ENCODE measurements around the gene UBAP1L.

Gene UBAP1L

DNA sequence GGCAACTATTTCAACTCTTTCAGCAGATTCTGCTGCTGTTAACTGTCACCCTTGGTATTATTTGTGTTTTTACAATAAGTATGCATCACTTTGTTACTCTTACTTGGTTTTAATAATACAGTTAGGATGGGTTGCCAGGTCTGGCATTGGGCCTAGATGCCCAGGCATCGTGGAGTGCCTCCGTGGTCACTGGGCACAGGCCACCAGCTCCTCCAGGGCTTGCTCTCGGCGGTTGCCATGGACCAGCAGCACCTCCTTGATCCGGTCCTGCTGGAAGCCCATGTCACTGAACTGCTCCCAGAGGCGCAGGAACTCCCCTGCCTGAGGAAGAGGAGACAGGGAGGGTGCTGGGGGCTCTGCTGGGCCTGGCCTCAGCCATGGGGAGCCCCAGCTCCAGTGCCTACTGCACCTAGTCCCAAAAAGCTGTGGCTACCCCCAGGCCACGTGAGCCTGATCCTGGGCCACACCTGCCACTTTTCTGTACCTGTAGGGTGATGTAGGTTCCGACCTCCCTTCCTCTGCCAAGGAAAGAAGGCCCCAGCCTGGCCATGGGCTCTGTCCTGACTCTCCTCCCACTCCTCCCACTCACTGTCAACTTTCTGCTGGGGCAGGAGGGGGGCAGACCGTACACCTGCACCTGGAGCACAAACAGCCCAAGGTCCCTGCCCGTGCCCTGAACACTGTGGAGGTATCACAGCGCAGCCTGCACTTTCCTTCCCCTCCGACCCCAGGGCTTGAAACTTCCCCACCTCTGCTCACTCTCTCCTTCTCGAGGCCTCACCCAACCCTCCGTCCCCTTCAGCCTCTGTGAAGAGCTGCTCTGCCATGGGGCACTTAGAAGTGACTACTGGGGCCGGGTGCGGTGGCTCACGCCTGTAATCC is 21.8 kb downstream of the UBAP1L start:
- DNase-seq (ENCODE audit: insufficient read length, low spot score) (no peak), FAIRE-seq (no peak)
- TF ChIP-seq, protein P1, sequence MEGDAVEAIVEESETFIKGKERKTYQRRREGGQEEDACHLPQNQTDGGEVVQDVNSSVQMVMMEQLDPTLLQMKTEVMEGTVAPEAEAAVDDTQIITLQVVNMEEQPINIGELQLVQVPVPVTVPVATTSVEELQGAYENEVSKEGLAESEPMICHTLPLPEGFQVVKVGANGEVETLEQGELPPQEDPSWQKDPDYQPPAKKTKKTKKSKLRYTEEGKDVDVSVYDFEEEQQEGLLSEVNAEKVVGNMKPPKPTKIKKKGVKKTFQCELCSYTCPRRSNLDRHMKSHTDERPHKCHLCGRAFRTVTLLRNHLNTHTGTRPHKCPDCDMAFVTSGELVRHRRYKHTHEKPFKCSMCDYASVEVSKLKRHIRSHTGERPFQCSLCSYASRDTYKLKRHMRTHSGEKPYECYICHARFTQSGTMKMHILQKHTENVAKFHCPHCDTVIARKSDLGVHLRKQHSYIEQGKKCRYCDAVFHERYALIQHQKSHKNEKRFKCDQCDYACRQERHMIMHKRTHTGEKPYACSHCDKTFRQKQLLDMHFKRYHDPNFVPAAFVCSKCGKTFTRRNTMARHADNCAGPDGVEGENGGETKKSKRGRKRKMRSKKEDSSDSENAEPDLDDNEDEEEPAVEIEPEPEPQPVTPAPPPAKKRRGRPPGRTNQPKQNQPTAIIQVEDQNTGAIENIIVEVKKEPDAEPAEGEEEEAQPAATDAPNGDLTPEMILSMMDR (IDR thresholded peaks at IDR 0.05; ENCODE audit: insufficient read depth, missing control alignments), result no peak

DNA sequence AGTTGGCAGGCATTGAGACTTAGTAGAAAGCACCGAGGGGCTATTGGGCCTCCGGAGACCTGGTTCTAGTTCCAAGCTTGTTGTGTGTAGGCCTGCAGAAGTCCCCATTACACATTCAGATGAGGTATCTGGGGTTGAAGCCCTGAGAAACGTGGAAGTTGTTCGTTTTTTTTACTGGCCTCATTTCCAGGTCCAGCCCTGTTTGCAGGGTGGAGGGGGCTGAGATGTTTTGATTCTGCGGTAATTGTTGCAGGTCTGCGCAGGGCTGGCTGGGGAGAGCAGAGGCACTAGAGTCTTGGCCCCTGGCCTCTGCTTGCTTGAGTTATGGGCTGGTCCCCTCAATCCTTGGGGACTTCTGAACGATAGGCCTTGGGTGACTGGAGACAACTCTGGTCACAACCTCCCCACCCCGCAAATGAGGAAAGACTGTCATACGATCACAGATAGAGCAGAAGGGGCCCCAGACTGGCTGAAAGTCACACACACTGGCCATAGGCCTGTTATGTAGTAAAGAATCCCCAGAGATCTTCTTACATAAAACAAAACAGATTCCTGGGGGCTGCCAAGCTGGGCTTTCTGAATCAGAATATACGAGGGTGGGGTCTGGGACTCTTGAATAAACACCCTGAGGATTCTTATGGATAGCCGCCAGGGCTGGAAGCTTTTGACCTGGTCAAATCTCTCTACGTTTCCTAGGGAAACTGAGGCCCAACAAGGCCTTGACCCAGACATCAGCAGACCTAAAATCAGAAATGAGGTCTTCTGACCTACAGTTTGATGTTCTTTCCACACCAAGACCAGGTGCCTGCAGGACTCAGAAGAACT is 22.8 kb downstream of the UBAP1L start:
- FAIRE-seq (no peak), DNase-seq (ENCODE audit: insufficient read length, low spot score) (no peak)
- TF ChIP-seq, protein P1 (IDR thresholded peaks at IDR 0.05; ENCODE audit: insufficient read depth, missing control alignments), result no peak

DNA sequence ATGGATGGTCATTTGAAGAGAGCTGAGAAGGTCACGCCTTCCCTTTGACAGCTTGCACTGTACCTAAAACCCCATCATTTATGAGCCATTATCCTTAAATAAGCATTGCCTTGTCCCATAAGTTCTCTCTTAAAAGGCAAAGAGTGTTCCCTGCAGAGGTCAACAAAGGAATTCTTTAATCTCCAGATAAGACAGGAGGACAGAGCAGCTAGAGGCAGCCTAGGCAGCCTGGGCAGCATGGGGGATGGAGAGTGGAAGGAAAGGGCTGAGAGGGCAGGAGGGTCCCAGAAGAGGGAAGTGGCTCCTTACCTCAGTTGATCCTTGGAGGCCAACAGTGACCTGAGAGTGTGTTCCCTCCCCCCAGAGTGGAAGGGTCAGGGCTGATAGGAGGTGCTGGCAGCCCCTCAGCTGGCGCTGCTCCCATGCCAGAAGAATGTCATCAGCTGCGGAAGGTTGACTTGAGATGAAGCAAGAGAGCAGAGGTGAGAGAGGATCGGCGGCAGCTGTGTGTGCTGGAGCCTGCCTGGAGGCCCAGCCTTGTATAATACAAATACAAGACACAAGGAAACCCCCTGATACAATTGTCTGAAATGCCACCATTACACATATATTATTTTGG is 25.7 kb downstream of the UBAP1L start:
- TF ChIP-seq, protein P1 (IDR thresholded peaks at IDR 0.05; ENCODE audit: insufficient read depth, missing control alignments), result no peak
- FAIRE-seq, result no peak

DNA sequence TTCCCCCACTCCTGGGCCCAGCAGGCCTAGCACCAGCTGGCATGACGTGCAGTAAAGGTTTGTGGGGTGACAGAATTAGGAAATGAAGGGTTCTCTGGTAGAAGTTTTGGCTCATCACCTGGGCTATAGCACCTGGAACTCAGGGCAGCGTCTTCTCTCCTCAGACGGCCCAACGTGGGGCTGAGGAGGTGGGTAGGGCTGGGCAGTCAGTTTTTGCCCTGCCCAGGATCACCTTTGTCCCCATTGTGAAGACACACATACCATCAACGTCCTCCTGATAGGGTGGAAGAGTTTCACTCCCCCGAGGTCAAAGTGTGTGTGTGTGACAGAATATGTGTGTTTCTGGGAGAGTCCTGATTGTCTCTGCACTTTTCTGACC is 26.4 kb downstream of the UBAP1L start:
- FAIRE-seq (no peak), DNase-seq (ENCODE audit: insufficient read length, low spot score) (no peak)
- TF ChIP-seq, protein P1 (IDR thresholded peaks at IDR 0.05; ENCODE audit: insufficient read depth, missing control alignments), result no peak

More for the DNA sequence above, 25.7 kb downstream of the UBAP1L start:
- DNase-seq (ENCODE audit: insufficient read length, low spot score), result no peak

DNA sequence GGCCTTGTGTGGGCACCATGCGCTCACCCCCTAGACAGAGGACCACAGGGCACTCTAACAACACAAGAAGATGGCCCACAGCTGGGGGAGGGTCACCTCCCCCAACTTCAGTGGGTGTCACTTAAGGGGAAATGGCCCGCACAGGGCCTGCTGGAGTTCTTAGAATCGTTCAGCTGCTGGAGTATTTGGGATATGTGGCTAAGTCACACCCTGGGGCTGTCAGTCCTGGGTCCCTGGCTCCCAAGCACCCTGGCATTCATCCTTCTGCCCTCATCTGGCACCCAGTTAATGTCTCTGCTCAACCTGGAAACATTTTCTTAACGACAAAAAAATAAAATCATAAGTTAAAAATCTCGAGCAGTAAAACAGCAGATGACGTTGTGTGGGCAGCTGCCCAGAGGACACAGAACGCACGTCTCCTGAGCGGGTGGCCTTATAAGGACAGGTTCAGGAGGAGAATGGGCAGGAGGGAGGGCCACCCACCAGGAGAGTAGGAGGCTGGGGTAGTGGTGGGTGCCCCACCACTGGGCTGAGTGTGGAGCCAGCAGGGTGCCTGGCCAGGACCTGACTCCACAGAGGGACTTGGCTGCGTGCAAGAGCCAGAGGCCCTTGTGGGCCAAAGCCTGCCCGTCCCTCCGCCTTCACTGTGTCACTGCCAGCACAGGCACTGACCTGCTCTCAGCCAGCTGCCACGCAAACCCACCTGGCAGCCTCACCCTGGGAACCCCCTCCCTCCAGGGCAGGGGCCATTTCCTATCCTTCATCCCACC is 26.9 kb downstream of the UBAP1L start:
- DNase-seq (ENCODE audit: insufficient read length, low spot score) (no peak), FAIRE-seq (no peak)
- TF ChIP-seq, protein P1 (IDR thresholded peaks at IDR 0.05; ENCODE audit: insufficient read depth, missing control alignments), result no peak

DNA sequence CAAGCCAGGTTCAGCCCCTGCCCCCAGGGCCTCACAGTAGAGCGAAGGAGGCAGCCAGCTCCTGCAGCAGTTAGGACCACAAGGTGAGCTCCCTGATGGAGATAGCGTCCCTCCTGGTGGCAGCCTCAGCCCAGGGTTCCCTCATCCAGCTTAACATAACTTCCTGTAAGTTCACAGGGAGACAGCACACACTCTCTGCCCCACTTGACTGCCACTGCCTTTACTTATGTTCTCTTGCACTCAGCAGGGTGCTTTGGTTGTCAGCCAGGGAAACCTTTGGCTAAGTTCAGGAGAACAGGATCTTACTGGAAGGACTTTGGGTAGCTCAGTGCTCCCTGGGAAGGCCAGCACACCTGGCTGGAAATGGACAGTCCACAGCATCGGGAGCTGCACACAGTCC is 27.6 kb downstream of the UBAP1L start:
- DNase-seq (ENCODE audit: insufficient read length, low spot score), result no peak
- FAIRE-seq, result no peak

More for the DNA sequence above, 27.6 kb downstream of the UBAP1L start:
- TF ChIP-seq, protein P1 (IDR thresholded peaks at IDR 0.05; ENCODE audit: insufficient read depth, missing control alignments), result no peak

All from D721Med (cell line).